Coronary artery (tissue), 2 donors: ENCODE data around the gene OR2T8.

Experiments
- DNase-seq: peaks from one replicate; pipeline ENCODE4 v3.0.0-alpha.2; 2017; ENCODE audit warnings: low spot score
- H3K27ac ChIP-seq, 2 donors: fragments of 200-600 bp; sonication (generic); one replicate each; pipeline ENCODE4 v1.5.1; 2016 to 2019
- H3K4me3 ChIP-seq: fragments of 200-600 bp; sonication (generic); 2 replicates; pipeline ENCODE4 v1.5.1; 2016; ENCODE audit warnings: mild to moderate bottlenecking, moderate library complexity
- TF ChIP-seq, protein P1 (sequence below): fragments of 200-600 bp; sonication (generic); IDR thresholded peaks from one replicate; pipeline ENCODE4 v1.5.1; 2019; ENCODE audit warnings: antibody characterized with exemption

OR2T8 gene, protein sequence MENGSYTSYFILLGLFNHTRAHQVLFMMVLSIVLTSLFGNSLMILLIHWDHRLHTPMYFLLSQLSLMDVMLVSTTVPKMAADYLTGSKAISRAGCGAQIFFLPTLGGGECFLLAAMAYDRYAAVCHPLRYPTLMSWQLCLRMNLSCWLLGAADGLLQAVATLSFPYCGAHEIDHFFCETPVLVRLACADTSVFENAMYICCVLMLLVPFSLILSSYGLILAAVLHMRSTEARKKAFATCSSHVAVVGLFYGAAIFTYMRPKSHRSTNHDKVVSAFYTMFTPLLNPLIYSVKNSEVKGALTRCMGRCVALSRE

DNA sequence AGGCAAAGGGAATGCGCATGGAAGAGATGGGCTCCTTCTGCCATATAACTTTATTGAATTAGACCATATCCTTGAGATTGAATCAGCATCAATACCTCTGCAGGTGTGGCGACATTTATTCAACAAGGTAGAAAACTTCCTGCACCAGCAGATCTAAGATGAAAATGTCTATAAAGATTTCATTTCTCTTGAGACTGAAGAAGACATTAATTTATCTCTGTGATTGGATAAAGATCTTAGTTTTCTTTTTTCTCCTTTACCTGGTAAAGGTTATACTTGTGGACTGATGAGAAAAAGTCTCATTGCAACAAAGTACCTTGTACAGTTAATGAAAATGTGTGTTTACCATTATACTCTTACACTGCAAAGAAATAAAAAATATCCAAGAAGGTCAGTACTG lies at the start of gene OR2T8:
TSS of gene OR2T8 (plus strand) at position 301 of the 400 bp plus-strand sequence. CDS start 766 bp downstream, outside the sequence.
- no peak within 1 kb of the TSS for H3K27ac ChIP-seq
- no peak within 1 kb of the TSS for H3K4me3 ChIP-seq
- TF ChIP-seq, protein P1, sequence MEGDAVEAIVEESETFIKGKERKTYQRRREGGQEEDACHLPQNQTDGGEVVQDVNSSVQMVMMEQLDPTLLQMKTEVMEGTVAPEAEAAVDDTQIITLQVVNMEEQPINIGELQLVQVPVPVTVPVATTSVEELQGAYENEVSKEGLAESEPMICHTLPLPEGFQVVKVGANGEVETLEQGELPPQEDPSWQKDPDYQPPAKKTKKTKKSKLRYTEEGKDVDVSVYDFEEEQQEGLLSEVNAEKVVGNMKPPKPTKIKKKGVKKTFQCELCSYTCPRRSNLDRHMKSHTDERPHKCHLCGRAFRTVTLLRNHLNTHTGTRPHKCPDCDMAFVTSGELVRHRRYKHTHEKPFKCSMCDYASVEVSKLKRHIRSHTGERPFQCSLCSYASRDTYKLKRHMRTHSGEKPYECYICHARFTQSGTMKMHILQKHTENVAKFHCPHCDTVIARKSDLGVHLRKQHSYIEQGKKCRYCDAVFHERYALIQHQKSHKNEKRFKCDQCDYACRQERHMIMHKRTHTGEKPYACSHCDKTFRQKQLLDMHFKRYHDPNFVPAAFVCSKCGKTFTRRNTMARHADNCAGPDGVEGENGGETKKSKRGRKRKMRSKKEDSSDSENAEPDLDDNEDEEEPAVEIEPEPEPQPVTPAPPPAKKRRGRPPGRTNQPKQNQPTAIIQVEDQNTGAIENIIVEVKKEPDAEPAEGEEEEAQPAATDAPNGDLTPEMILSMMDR: no peak
- no peak for DNase-seq

- TF ChIP-seq, protein P1: no peak
- H3K27ac ChIP-seq: no peak overlapping the region
- DNase-seq: no peak
- no peak overlapping the region for H3K4me3 ChIP-seq
These were observed 36.7 kb upstream of the OR2T8 start for GRCh38 chr1:247883346-247883745.

DNA sequence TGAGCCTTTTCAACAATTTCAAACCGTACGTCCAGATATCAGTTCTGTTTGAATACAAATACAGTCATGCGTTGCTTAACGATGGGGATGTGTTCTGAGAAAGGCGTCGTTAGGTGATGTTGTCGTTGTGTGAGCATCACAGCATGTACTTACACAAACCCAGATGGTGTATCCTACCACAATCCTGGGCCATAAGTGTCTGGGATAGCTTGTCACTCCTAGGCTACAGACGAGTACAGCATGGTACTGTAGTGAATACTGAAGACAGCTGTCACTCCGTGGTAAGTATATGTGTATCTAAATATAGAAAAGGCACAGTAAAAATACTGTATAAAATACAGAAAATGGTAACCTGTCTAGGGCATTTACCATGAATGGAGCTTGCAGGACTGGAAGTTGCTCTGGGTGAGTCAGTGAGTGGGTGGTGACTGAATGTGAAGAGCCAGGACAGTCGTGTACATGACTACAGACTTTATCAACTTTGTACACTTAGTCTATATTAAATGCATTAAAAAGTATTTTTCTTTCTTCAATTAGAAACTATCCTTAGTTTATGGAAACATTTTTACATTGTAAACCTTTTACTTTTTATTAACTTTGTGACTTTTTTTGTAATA lies 35.1 kb upstream of the OR2T8 start:
- H3K27ac ChIP-seq: no peak overlapping the region
- no peak overlapping the region for H3K4me3 ChIP-seq
- TF ChIP-seq, protein P1: no peak
- DNase-seq: no peak

GRCh38 chr1:247895163-247895637 lies 24.9 kb upstream of the OR2T8 start, which contains the start of gene OR2W3:
TSS of gene OR2W3 (plus strand) at chr1:247895587. CDS start at chr1:247895587, 0 bp downstream.
- Histone ChIP-seq H3K27ac (no peak within 1 kb of the TSS), H3K4me3 (no peak within 1 kb of the TSS)
- no peak for DNase-seq
- TF ChIP-seq, protein P1: no peak

GRCh38 chr1:247895976-247896375 lies 24.1 kb upstream of the OR2T8 start:
- H3K27ac ChIP-seq: no peak overlapping the region
- DNase-seq: no peak
- TF ChIP-seq, protein P1: no peak
- no peak overlapping the region for H3K4me3 ChIP-seq

DNA sequence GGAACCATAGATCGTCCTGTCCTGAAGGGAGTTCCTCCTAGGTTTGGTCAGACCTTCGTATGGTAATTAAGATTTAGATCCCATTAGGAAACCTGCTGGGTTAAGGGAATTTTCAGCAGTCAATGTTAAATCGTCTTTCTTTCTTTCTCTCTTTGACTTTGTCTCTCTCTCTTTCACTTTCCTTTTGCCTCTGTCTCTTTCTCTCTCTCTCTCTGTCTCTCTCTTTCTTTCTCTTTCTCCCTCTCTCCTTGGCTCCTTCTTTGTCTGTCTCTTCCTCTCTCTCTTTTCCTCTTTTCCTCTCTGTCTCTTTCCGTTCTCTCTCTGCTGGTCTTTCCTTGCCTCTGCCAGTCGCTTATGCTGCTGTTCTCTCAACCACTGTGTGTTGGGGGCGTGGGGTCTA lies 15.9 kb upstream of the OR2T8 start:
- TF ChIP-seq, protein P1: no peak

More for the DNA sequence above, 15.9 kb upstream of the OR2T8 start:
- Histone ChIP-seq H3K4me3 (no peak overlapping the region), H3K27ac (no peak overlapping the region)
- DNase-seq: no peak
